Measurements from ENCODE around the gene VILL.

Gene VILL

DNA sequence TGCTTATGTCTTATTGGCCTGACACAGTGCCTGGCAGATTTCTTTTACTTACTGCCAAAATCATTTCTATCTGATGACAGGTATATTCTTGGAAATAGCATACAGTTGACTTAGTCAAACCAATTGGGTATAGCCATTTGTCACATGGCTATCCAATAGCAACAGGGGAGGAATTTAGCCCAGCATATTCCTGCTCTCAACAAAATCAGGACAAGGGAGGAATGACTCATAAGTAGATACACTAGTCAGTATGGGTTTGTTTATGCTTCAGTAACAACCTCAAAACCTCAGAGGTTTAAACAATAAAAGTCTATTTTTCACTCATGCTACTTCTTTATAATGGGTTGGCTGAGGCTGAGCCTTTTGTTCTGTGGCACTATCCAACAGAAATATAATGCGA lies 38.0 kb upstream of the VILL start:
- Histone ChIP-seq H3K27ac (ENCODE audit: low read depth, low read length) (no peak overlapping the region), H3K4me3 (ENCODE audit: low read length) (no peak overlapping the region), H3K27me3 (ENCODE audit: insufficient read depth, low read length) (no peaks in the 10 kb centered on the region), H3K4me1 (ENCODE audit: insufficient read depth, low read length) (peaks cover 16% of the 10 kb centered on the region), H3K9ac (ENCODE audit: low read depth, low read length) (no peak overlapping the region), H3K36me3 (ENCODE audit: insufficient read depth, low read length) (peaks cover 18% of the 10 kb centered on the region; the same call in 1 of the 2 replicates), H3K9me3 (ENCODE audit: insufficient read depth, low read depth, low read length) (no peaks in the 10 kb centered on the region)
- WGBS = no CpG with 5 or more reads among the region's 1 CpG

DNA sequence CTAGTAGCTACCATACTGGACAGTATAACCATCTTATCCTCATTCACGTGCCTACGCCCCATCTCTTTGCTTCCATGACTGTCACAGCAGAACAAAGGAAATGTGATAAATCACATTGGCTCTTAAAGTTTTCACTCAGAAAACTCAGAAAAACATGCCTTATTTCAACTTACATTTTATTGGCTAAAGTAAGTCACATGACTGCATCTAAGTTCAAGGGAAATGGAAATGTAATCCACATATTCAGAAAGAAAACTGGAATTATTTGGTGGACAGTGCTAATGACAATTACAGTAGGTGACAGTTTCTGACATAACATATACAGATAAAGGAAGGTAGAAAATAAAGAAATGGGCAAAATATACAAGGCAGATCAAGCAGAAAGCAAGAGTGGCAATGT lies 37.4 kb upstream of the VILL start:
- no peaks in the 10 kb centered on the region for H3K27me3 ChIP-seq (ENCODE audit: insufficient read depth, low read length)
- H3K4me1 ChIP-seq (ENCODE audit: insufficient read depth, low read length) = peaks cover 16% of the 10 kb centered on the region
- no peaks in the 10 kb centered on the region for H3K9me3 ChIP-seq (ENCODE audit: insufficient read depth, low read depth, low read length)
- H3K36me3 ChIP-seq (ENCODE audit: insufficient read depth, low read length) = peaks cover 18% of the 10 kb centered on the region; the same call in 1 of the 2 replicates
- no peak overlapping the region for H3K27ac ChIP-seq (ENCODE audit: low read depth, low read length)
- no peak overlapping the region for H3K4me3 ChIP-seq (ENCODE audit: low read length)
- no peak overlapping the region for H3K9ac ChIP-seq (ENCODE audit: low read depth, low read length)
- 98% methylated on average over 2 of the region's 2 CpGs for WGBS

GRCh38 chr3:37953707-37954394 lies 36.7 kb upstream of the VILL start:
- Histone ChIP-seq H3K36me3 (ENCODE audit: insufficient read depth, low read length) (peaks cover 18% of the 10 kb centered on the region; the same call in 1 of the 2 replicates), H3K9ac (ENCODE audit: low read depth, low read length) (no peak overlapping the region), H3K4me3 (ENCODE audit: low read length) (no peak overlapping the region), H3K27ac (ENCODE audit: low read depth, low read length) (no peak overlapping the region), H3K4me1 (ENCODE audit: insufficient read depth, low read length) (peaks cover 16% of the 10 kb centered on the region), H3K9me3 (ENCODE audit: insufficient read depth, low read depth, low read length) (no peaks in the 10 kb centered on the region), H3K27me3 (ENCODE audit: insufficient read depth, low read length) (no peaks in the 10 kb centered on the region)
- 90% methylated on average over 4 of the region's 5 CpGs for WGBS

- Histone ChIP-seq H3K36me3 (ENCODE audit: insufficient read depth, low read length) (peaks cover 16% of the 10 kb centered on the region; the same call in 1 of the 2 replicates), H3K4me1 (ENCODE audit: insufficient read depth, low read length) (peaks cover 16% of the 10 kb centered on the region), H3K27me3 (ENCODE audit: insufficient read depth, low read length) (no peaks in the 10 kb centered on the region), H3K4me3 (ENCODE audit: low read length) (no peak overlapping the region), H3K9ac (ENCODE audit: low read depth, low read length) (no peak overlapping the region), H3K9me3 (ENCODE audit: insufficient read depth, low read depth, low read length) (no peaks in the 10 kb centered on the region), H3K27ac (ENCODE audit: low read depth, low read length) (no peak overlapping the region)
- 97% methylated on average over 6 of the region's 6 CpGs for WGBS
Measured at GRCh38 chr3:37954881-37955280, 35.7 kb upstream of the VILL start.

DNA sequence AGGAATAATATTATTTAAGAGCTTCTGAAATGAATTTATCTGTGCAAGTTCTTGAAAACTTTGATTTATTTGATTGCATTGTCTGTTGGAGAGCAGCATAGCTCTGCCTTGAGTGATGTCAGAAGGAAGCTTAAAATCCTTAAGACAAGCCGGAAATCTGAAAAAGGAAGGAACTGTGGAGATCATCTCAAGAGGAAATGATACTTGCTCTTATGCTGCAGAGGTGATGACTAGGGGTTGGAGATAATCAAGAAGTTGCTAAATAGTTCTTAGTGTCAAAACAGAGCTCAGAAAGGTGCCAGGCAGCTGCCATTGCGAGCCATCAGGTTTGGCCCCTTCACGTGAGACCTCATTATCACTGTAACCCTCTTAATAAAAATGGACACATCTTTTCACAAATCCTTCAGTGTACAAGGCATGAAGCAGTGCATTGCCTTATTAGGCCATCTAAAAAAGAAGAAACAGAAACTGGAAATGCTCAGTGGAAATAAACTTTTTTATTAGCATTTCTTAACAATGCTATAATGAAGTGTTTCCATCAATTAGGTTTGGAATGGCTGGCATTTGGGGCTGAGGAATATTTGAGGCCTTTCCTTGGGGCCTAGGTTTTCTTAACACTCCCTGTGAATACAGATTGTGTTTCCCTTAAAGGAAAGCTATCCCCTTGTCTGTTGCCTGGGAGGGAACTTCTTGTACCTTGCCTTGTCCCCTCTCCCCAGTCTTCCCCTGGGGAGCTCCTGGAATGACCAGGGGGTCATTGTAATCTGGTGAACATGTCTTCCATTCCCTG lies 34.5 kb upstream of the VILL start:
- Histone ChIP-seq H3K9ac (ENCODE audit: low read depth, low read length) (no peak overlapping the region), H3K4me3 (ENCODE audit: low read length) (no peak overlapping the region), H3K27ac (ENCODE audit: low read depth, low read length) (no peak overlapping the region), H3K4me1 (ENCODE audit: insufficient read depth, low read length) (peaks cover 16% of the 10 kb centered on the region), H3K9me3 (ENCODE audit: insufficient read depth, low read depth, low read length) (no peaks in the 10 kb centered on the region), H3K36me3 (ENCODE audit: insufficient read depth, low read length) (peaks cover 12% of the 10 kb centered on the region; the same call in 1 of the 2 replicates), H3K27me3 (ENCODE audit: insufficient read depth, low read length) (no peaks in the 10 kb centered on the region)
- 91% methylated on average over 3 of the region's 3 CpGs for WGBS

- peaks cover 12% of the 10 kb centered on the region; the same call in 1 of the 2 replicates for H3K36me3 ChIP-seq (ENCODE audit: insufficient read depth, low read length)
- H3K27me3 ChIP-seq (ENCODE audit: insufficient read depth, low read length) = no peaks in the 10 kb centered on the region
- 89% methylated on average over 2 of the region's 2 CpGs for WGBS
- H3K9me3 ChIP-seq (ENCODE audit: insufficient read depth, low read depth, low read length) = no peaks in the 10 kb centered on the region
- no peak overlapping the region for H3K9ac ChIP-seq (ENCODE audit: low read depth, low read length)
- H3K4me1 ChIP-seq (ENCODE audit: insufficient read depth, low read length) = peaks cover 24% of the 10 kb centered on the region
- H3K4me3 ChIP-seq (ENCODE audit: low read length) = no peak overlapping the region
- H3K27ac ChIP-seq (ENCODE audit: low read depth, low read length) = no peak overlapping the region; the same call in 1 of the 2 replicates
Measured at GRCh38 chr3:37956723-37957538, 33.7 kb upstream of the VILL start.

- Histone ChIP-seq H3K4me1 (ENCODE audit: insufficient read depth, low read length) (peaks cover 30% of the 10 kb centered on the region), H3K27ac (ENCODE audit: low read depth, low read length) (no peak overlapping the region; the same call in 1 of the 2 replicates), H3K36me3 (ENCODE audit: insufficient read depth, low read length) (peaks cover 12% of the 10 kb centered on the region; the same call in 1 of the 2 replicates), H3K27me3 (ENCODE audit: insufficient read depth, low read length) (no peaks in the 10 kb centered on the region), H3K4me3 (ENCODE audit: low read length) (no peak overlapping the region), H3K9me3 (ENCODE audit: insufficient read depth, low read depth, low read length) (no peaks in the 10 kb centered on the region), H3K9ac (ENCODE audit: low read depth, low read length) (no peak overlapping the region)
- WGBS = 88% methylated on average over 7 of the region's 7 CpGs
Measured at GRCh38 chr3:37957539-37957936, 33.0 kb upstream of the VILL start.

DNA sequence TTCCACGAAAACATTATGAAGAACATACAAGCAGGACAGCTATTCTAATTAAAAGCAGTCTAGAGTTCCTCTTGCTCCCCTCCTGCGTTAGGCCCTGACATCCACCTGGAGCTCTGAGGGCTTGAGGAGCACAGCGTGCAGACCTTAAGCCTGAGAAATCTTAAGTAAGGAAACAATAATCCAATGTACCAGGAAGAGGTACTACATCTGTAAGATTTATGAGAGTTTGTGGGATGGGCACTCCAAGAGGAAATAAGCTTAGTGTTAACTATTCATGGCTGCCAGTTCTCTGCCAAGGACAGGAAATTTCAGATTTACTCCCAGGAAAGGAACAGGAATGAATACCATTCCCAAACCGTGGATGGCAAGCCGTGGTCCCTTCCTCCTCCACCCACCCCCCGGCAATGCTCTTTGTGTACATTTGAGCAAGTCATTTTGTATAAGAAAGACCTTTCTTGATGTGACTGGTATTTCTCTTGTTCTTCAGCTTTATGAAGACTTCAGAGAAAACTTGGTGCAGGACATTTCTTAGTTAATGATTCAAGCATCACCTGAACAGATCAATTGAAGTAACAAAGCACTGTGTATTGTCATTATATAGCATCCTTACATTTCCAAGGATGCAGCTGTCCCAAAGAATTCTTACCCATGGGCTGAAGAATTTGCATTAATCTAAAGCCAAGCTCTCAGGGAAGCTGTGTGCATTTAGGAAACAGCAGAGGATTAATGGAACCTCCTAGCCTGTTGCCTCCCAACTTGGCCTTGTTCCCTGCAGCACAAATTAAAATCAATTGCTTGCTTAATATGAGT lies 28.8 kb upstream of the VILL start:
- WGBS = 61% methylated on average over 6 of the region's 6 CpGs
- no peaks in the 10 kb centered on the region for H3K27me3 ChIP-seq (ENCODE audit: insufficient read depth, low read length)
- peak overlapping the region; percentile 66 for H3K27ac ChIP-seq (ENCODE audit: low read depth, low read length)
- peaks cover 28% of the 10 kb centered on the region for H3K4me1 ChIP-seq (ENCODE audit: insufficient read depth, low read length)
- H3K36me3 ChIP-seq (ENCODE audit: insufficient read depth, low read length) = no peaks in the 10 kb centered on the region
- H3K9me3 ChIP-seq (ENCODE audit: insufficient read depth, low read depth, low read length) = no peaks in the 10 kb centered on the region
- peak overlapping the region; percentile 7; the same call in 1 of the 2 replicates for H3K9ac ChIP-seq (ENCODE audit: low read depth, low read length)
- no peak overlapping the region for H3K4me3 ChIP-seq (ENCODE audit: low read length)

DNA sequence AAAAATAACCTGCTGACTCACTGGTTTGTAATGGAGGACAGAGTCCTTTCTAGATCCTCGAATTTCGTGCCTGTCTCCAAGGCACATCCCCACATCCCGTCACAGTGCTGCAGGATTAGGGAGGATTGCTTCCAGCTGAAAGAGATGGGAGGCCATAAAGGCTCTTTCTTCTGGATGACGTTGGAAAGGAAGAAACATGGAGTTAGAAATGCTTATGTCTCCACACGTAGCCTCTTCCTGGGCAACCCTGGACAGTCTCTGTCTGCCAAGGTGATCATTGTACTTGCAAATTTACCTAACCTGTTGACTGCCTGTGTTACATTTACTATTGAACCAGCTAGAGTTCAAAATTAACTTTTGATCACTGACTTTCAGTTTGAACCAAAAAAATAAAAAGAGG lies 27.6 kb upstream of the VILL start:
- Histone ChIP-seq H3K9me3 (ENCODE audit: insufficient read depth, low read depth, low read length) (no peaks in the 10 kb centered on the region), H3K4me1 (ENCODE audit: insufficient read depth, low read length) (peaks cover 22% of the 10 kb centered on the region), H3K27ac (ENCODE audit: low read depth, low read length) (0 out of 2 replicates have a peak overlapping the region, but pooled peaks have one; percentile 1), H3K9ac (ENCODE audit: low read depth, low read length) (no peak overlapping the region), H3K36me3 (ENCODE audit: insufficient read depth, low read length) (no peaks in the 10 kb centered on the region), H3K4me3 (ENCODE audit: low read length) (no peak overlapping the region), H3K27me3 (ENCODE audit: insufficient read depth, low read length) (no peaks in the 10 kb centered on the region)
- 77% methylated on average over 5 of the region's 5 CpGs for WGBS

DNA sequence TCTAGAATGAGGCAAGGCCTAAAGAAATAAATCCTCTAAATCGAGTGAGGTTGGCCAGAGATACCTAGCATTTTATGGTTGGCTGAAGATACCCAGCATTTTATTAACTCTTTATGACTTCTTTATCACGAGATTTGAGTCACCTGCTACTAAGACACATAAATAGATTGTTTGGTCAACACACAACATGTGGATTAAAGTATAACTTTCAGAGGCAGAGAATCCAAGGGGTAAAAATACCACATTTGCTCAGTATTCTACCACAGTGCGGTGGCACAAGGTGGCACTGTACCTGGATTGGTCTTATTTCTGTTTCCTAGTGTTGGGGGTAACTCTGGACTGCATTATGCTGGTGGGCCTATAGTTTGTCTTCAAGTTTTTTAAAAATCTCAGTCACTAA lies 27.0 kb upstream of the VILL start:
- Histone ChIP-seq H3K9ac (ENCODE audit: low read depth, low read length) (no peak overlapping the region), H3K9me3 (ENCODE audit: insufficient read depth, low read depth, low read length) (no peaks in the 10 kb centered on the region), H3K36me3 (ENCODE audit: insufficient read depth, low read length) (no peaks in the 10 kb centered on the region), H3K4me1 (ENCODE audit: insufficient read depth, low read length) (peaks cover 22% of the 10 kb centered on the region), H3K27me3 (ENCODE audit: insufficient read depth, low read length) (no peaks in the 10 kb centered on the region), H3K27ac (ENCODE audit: low read depth, low read length) (no peak overlapping the region), H3K4me3 (ENCODE audit: low read length) (no peak overlapping the region)
- WGBS = 95% methylated on average over 3 of the region's 3 CpGs

Measured in HUES64 (cell line).